ENCODE measurements around the gene CFAP57. TPM values are rescaled to one million over a fixed set of nuclear protein-coding genes. Genes with fewer than 3 reads are reported as not detected.

Gene CFAP57
- total and polyA plus RNA-seq, 2 of the 13 experiments (the other 11 are each of a cell fraction or from before 2014, with no cell fraction given): 0.01 TPM; not detected in 1

- no peaks in the 10 kb centered on the region for H3K79me2 ChIP-seq (ENCODE audit: insufficient read depth, low read length)
Measured at GRCh38 chr1:43140583-43140982, 31.5 kb upstream of the CFAP57 start.

More at GRCh38 chr1:43140583-43140982, 31.5 kb upstream of the CFAP57 start:
- no peak overlapping the region for H3K4me3 ChIP-seq (replicated peaks in 1 of 3; ENCODE audit: insufficient read depth in 1 of 3, low read depth in 2 of 3, low read length in 3 of 3)
- no peak overlapping the region for H3K27ac ChIP-seq (ENCODE audit: extremely low read length, insufficient read depth, low read length)
- DNase-seq (ENCODE audit: low spot score) (no peak), ATAC-seq (no peak), FAIRE-seq (no peak)
- no peaks in the 10 kb centered on the region for H3K27me3 ChIP-seq (ENCODE audit: control insufficient read depth in 1 of 2, insufficient read depth in 2 of 2, low read length in 2 of 2)
- CTCF ChIA-PET (ENCODE audit: low intra/inter-chr PET ratio, low total read pairs): no interaction called here
- H3K36me3 ChIP-seq (replicated peaks in 1 of 2; ENCODE audit: control insufficient read depth in 1 of 2, insufficient read depth in 2 of 2, low read length in 2 of 2): no peaks in the 10 kb centered on the region
- H4K20me1 ChIP-seq (ENCODE audit: insufficient read depth, low read length): no peaks in the 10 kb centered on the region; the same call in 1 of the 2 replicates
- intact Hi-C loops (cut with micrococcal nuclease; ENCODE audit: unreplicated experiment): no loop called here
- H3K9me3 ChIP-seq (ENCODE audit: low read length): peaks cover 6% of the 10 kb centered on the region; the same call in 1 of the 2 replicates
- no peak for TF ChIP-seq TBX2 (CRISPR knock-in tag; IDR thresholded peaks at IDR 0.05; ENCODE audit: borderline replicate concordance)
- TF ChIP-seq HCFC1 (IDR thresholded peaks at IDR 0.05; ENCODE audit: low read depth, low read length): no peak
- no peak for TF ChIP-seq TP53 (CRISPR knock-in tag; conservative IDR thresholded peaks at IDR 0.05)
- TF ChIP-seq ZKSCAN5 (CRISPR knock-in tag; IDR thresholded peaks at IDR 0.05): no peak
- no peak for TF ChIP-seq ZNF747 (CRISPR knock-in tag; IDR thresholded peaks at IDR 0.05; ENCODE audit: borderline replicate concordance)
- no peak for TF ChIP-seq ZNF512B (CRISPR knock-in tag; IDR thresholded peaks at IDR 0.05; ENCODE audit: borderline replicate concordance)
- TF ChIP-seq ELF3 (CRISPR knock-in tag; IDR thresholded peaks at IDR 0.05): no peak
- TF ChIP-seq ZHX1 (CRISPR knock-in tag; IDR thresholded peaks at IDR 0.05; ENCODE audit: low read depth): no peak
- TF ChIP-seq SMARCC2 (IDR thresholded peaks at IDR 0.05): no peak
- no peak for TF ChIP-seq ZNF816 (CRISPR knock-in tag; IDR thresholded peaks at IDR 0.05; ENCODE audit: borderline replicate concordance)
- H3K9ac ChIP-seq (ENCODE audit: insufficient read depth, low read depth, low read length): no peak overlapping the region
- BruUV-seq (replicated peaks): no TSS peak
- H3K4me1 ChIP-seq (ENCODE audit: insufficient read depth, low read length): 0 out of 2 replicates have a peak, but pooled peaks cover 4% of the 10 kb centered on the region
- H2AFZ ChIP-seq (ENCODE audit: low read length): no peak overlapping the region
- in situ Hi-C loops (cut with HindIII; ENCODE audit: extremely low pct_ligation_motif_present, low pct_unique_long_range_greater_than_20kb): no loop called here
- POLR2A ChIA-PET: no interaction called here
- WGBS (ENCODE audit: low lambda C conversion rate): 96% methylated on average over 4 of the region's 4 CpGs
- H3K4me2 ChIP-seq (ENCODE audit: low read depth, low read length): no peak overlapping the region
